Stimulated activated CD4-positive, alpha-beta T cell treated with anti-CD3 and anti-CD28 coated beads, Interleukin-2, amount 100 ng/mL, for 24 hours (primary cell): Measurements from ENCODE around the gene HTRA3.

Experiments used
- DNase-seq, 2 donors: peaks; one replicate each; pipeline ENCODE4 v3.0.0-alpha.2; 2020

Gene HTRA3

GRCh38 chr4:8250227-8250626, 19.3 kb upstream of the HTRA3 start:
- DNase-seq, result no peak

DNA sequence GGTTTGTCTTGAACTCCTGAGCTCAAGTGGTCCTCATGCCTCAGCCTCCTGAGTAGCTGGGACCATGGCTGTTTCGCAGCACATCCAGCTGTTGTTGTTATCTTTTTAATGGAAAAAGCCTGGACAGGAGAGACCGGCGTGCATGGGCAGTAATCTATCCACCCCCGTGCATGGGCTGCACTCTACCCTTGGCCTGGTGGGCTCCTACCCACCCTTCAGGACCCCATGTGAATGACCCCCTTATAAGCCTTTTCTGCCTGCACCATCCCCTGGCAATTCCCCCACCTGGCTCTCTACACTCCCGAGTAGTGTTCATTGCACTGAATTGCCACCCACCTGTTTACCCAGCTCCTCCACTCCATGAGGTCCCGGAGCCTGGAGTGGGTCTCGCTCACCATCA, 18.9 kb upstream of the HTRA3 start:
- DNase-seq, result no peak

DNA sequence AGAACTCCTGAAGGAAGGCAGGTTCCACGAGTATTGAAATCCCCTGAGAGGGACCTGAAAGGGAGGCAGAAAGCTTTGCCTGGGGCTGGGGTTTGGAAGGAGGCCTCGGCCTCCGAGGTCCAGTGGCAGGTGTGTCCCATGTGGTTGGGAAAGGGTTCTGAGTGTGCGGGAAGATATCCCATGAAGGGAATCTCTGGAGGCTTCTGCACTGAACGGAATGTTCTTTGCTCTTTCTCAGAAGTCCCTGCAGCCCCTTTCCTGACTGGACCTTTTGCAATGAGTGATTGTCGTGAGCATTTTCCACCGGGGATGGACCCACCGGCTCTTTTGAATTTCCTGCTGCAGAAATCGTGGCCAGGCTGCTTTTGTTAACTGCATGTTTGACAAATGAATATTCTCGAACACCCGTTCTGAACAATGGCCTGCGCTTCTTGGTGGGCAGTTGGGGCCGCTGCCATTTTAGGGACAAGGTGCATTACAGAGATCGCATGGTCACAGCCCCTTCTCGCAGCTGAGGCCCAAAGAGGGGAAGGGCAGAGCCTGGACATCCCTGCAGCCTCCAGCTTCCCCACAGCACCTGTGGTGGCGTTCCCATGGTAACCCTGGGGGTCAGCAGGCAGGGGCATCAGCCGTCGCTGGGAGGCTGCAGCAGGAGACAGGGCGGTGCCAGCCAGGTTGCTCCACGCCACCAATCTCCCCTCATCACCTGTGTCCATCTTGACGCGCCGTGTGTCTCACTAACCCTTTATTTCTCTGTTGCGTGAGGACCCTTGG, 18.3 kb upstream of the HTRA3 start:
- no peak for DNase-seq

DNA sequence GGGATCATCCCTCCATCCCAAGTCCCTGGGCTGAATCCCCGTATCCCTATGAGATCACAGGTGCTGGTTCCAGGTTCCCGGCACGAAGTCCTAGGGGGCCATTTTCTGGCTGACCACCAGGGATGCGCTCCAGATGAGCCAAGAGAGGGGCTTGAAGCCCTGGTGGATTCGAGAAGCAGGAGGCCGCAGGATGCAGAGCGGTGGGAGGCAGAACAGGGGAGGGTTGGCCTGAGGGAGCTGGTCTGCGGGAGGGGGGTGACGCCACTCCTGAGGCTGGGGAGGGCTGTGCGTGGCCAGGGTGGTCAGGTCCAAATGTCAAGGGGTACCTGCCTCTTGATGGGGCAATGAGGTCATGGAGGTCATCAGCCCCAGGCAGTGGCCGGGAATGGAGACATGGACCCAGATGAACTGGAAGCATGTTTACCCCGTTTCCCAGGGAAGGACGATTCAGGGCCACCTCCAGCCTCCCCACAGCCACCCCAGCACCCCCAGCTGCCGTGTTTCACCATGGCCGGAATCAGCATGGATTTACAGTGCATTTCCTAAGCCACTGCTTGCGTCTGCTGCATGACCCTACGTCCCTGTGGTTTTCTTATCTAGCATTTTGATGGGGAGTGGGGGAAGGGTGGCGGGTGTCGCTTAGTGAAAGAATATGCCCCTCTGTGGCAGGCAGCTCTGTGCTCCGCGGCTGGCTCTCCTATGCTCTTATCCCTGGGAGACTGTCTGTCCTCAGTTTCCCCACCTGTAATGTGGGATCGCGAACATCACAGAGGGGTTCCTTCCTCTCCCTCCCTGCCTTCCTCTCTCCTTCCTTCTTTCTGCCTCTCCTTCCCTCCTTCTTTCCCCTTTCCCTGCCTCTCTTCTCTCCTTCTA, 17.0 kb upstream of the HTRA3 start:
- DNase-seq, result no peak

DNA sequence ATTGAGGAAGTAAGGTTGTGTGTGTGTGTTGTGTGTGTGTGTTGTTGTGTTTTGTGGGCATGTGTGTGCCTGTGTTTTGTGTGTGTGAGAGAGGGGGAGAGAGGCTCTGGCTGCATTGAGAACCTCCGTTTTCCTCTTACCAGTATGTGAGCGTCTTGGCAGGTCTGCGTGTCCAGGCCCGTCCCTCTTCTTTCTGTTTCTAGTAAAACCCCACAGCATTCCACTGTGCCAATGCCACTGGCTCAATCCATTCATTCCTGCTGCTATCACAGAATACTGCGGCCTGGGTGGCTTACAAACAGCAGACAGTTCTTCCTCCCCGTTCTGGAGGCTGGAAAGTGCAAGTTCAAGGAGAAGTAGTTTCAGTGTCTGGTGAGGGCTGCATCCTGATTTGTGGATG, 15.5 kb upstream of the HTRA3 start:
- DNase-seq, result no peak

DNA sequence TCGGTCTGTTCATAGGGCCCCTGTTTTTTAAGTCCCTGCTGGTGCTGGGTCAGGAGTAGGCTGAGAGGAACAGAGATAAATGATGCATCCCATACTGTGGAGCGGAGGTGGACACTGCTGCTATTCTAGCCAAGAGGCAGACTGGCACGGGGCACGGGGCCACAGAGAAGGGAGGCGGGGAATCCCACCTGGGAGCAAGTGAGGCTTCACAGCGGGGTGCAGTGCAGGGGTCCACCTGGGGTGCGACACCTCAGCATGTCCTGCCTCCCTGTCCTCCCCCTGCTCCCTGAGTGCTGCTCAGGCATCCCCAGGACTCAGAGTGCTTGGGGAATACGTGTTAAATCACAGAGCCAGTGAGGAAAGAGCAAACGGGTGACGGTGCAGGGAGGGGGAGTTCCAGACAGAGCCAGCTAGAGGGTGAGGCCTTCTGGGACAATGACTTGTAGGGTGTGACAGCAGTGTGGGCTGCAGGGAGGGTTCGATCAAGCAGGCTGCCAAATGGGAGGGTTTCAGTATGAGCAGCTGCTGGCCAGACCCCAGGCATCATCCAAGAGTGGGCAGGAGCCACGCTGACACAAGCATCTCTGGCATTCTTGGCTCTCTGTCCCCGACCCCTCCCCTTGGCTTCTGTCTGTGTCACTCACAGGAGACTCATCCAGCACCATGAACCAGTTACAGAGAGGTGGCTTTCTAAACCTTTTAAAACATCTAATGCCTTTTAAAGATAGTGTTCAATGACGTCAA, 13.7 kb upstream of the HTRA3 start:
- no peak for DNase-seq

GRCh38 chr4:8257854-8258253, 11.7 kb upstream of the HTRA3 start:
- DNase-seq, result no peak

GRCh38 chr4:8258552-8259212, 10.9 kb upstream of the HTRA3 start:
- no peak for DNase-seq

- no peak for DNase-seq
Measured at GRCh38 chr4:8259743-8260430, 9.7 kb upstream of the HTRA3 start.

- no peak for DNase-seq
Measured at GRCh38 chr4:8260656-8261111, 8.9 kb upstream of the HTRA3 start.

GRCh38 chr4:8261851-8262535, 7.6 kb upstream of the HTRA3 start:
- DNase-seq, result no peak

GRCh38 chr4:8262637-8263322, 6.8 kb upstream of the HTRA3 start:
- DNase-seq, result no peak

DNA sequence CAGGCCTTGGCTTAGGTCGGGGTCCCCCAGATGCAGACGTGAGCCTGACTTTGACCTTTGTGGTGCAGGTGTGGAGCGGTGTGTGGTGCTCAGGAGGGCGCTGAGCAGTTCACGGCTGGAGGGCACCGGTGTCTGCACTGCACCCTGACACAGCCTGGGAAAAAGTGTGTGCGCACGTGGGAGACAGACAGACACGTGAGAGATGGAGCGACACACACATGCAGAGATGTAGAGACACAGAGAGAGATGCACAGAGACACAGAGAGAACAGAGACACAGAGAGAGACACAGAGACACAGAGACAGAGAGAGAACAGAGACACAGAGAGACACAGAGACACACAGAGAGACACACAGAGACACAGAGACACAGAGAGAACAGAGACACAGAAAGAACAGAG, 6.2 kb upstream of the HTRA3 start:
- DNase-seq, result no peak

- no peak for DNase-seq
Measured at GRCh38 chr4:8264106-8264505, 5.4 kb upstream of the HTRA3 start.

DNA sequence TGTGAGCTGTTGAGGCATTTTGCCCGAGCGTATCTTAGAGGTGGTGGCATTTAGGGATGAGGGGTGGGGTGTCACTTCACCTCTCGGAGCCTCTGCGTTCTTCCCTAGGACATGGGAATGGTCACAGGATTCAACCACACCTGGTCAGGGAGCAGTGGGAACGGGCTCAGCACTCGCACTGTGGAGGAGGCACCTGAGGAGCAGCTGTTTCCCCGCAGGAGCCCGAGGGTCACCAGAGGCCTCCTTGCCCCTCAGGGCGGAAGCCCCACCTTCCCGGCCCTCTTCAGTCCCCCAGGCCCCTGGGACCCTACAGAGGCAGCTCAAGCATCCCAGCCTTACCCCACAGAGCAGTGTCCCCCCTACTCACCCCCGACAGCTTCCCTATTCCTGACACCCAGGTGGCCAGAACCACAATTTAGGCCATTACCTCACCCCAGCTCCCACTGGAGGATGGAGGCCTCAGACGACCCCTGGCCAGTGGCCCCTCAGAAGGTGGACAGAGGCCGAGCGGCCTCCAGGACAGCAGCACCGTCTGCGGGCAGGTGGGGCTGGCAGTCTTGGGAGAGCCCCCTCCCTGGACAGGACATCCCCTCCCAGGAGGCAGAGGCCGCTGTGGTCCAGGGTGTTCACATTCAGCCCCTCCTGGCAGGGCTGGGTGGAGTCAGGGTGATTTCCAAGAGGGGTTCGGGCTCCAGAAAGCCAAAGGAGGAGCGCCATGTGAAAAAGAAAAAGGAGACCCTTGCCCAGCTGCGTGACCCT, 4.2 kb upstream of the HTRA3 start:
- DNase-seq, result no peak

GRCh38 chr4:8266088-8266487, 3.5 kb upstream of the HTRA3 start:
- no peak for DNase-seq

- no peak for DNase-seq
Measured at GRCh38 chr4:8266508-8266907, 3.0 kb upstream of the HTRA3 start.

DNA sequence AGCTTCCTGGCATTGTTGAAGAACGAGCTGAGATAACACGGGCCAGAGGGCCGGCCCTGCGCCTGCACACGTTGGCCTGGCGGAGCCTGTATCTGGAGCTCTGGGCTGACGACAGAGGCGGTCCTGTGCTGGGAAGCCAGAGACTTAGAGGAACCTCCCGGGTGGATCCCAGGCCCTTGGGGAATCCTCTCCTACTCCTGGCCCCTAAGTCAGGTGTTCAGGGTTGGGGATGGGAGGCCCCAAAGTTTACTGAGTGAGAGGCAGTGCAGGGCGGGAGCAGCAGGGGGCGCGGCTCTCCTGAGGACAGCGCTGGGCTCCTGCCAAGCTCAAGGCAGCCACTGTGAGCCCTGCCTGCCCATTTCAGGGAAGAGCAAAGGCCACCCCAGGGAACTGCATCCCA, 2.5 kb upstream of the HTRA3 start:
- peak; percentile 31 to 55 for DNase-seq

- no peak for DNase-seq
Measured at GRCh38 chr4:8268211-8268610, 1.3 kb upstream of the HTRA3 start.

DNA sequence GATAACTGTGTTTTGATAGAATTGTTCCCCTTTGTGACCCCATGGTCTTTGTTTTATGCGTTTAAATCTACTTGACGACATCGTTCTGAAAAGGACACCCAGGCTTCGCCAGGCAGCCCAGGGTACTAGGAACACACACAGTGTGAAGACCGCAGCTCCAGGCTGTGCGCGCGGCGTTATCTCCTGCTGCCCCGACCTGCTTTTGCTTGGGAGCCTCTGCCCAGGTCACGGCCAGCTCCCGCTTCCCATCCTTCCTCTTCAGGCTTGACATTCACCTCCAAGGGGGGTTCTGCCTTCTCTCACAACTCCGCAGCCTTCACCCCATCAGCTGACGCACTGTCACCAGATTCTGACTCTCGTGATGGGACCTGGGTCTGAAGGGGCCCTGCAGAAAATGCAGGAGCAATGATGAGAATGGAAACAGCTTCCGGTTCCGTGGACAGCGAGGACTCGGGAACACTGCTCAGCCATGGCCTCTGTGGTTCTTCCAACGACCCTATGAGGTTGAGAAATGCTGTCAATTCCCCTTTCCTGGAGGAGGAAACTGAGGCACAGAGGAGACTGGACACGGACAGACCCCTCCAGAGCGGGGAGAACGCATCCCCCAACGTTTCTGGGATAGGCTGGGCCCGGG, 536 bp upstream of the HTRA3 start:
- DNase-seq, result no peak
